WERI-Rb-1 (cell line): ENCODE data around the gene FRMD4A.

Experiments used
- DNase-seq: peaks from one replicate; pipeline ENCODE4 v3.0.0-alpha.2; 2020
- H3K27ac ChIP-seq: fragments of 250-450 bp; sonication (Bioruptor Pico); 2 replicates; pipeline ENCODE4 v1.5.1; 2020; ENCODE audit warnings: mild to moderate bottlenecking, moderate library complexity
- H3K27me3 ChIP-seq: fragments of 250-450 bp; sonication (Bioruptor Pico); 2 replicates; pipeline ENCODE4 v1.5.1; 2021; ENCODE audit warnings: mild to moderate bottlenecking, low read depth, moderate library complexity; ENCODE audit not compliant: insufficient read depth, severe bottlenecking
- H3K36me3 ChIP-seq: fragments of 250-450 bp; sonication (Bioruptor Pico); 2 replicates; pipeline ENCODE4 v1.5.1; 2020; ENCODE audit warnings: mild to moderate bottlenecking, moderate library complexity
- H3K4me3 ChIP-seq: 2 replicates; pipeline ENCODE4 v1.5.1; 2011; ENCODE audit warnings: low read depth, mild to moderate bottlenecking, control low read depth, low read length
- H3K9me3 ChIP-seq: fragments of 250-450 bp; sonication (Bioruptor Pico); 2 replicates; pipeline ENCODE4 v1.5.1; 2021; ENCODE audit warnings: mild to moderate bottlenecking, moderate library complexity; ENCODE audit not compliant: severe bottlenecking
- TF ChIP-seq, protein P1 (sequence below): IDR thresholded peaks from 2 replicates; pipeline ENCODE4 v1.5.1; 2011; ENCODE audit warnings: low read depth, mild to moderate bottlenecking, control low read depth, inconsistent platforms, low read length

The FRMD4A gene

DNA sequence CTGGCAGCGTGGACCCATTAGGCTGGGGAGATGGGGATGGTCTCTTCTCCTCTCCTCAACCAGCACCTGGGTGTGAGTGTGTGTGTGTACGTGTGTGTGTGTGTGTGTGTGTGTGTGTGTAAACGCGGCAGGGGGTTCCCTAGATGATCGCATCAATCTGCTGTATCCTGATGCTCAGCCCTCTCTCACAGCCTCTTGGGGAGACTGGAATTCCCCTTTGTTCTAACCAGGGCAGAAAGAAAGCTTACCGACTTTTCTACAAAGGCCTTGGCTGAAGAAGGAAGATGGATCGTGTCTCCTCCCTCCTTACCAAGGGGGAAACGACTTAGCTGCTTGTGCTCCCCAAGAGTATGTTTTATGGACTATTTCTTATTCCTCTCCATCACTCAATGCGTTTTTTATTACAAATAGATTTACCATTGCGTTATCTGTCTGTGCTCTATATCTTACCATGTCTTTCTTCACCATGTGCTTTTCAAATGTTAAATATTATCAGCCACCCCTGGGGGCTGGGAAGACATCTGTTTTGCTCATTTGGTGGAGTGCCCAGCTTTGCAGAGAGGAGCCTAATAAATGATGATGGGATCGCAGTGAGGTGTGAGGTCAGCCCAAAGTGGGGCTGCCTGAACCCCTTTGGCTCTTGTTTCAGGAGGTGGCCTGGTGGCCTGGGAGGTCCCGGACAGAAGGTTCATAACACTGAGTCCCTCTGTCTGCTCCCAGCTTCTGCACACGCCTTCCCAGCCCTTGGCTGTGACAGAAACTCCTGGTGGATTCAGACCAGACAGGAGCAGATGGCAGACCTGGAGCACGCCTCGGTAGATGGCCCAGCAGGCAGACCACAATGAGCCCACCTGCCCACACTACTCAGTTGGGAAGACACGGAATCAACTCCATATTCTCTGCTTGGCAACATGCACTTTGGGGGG lies 481.9 kb downstream of the FRMD4A start:
- Histone ChIP-seq H3K9me3 (no peaks in the 10 kb centered on the region), H3K27me3 (no peaks in the 10 kb centered on the region), H3K27ac (peak overlapping the region; percentile 37), H3K36me3 (no peaks in the 10 kb centered on the region), H3K4me3 (no peak overlapping the region)
- peak; percentile 28 for DNase-seq
- TF ChIP-seq, protein P1, sequence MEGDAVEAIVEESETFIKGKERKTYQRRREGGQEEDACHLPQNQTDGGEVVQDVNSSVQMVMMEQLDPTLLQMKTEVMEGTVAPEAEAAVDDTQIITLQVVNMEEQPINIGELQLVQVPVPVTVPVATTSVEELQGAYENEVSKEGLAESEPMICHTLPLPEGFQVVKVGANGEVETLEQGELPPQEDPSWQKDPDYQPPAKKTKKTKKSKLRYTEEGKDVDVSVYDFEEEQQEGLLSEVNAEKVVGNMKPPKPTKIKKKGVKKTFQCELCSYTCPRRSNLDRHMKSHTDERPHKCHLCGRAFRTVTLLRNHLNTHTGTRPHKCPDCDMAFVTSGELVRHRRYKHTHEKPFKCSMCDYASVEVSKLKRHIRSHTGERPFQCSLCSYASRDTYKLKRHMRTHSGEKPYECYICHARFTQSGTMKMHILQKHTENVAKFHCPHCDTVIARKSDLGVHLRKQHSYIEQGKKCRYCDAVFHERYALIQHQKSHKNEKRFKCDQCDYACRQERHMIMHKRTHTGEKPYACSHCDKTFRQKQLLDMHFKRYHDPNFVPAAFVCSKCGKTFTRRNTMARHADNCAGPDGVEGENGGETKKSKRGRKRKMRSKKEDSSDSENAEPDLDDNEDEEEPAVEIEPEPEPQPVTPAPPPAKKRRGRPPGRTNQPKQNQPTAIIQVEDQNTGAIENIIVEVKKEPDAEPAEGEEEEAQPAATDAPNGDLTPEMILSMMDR = no peak

DNA sequence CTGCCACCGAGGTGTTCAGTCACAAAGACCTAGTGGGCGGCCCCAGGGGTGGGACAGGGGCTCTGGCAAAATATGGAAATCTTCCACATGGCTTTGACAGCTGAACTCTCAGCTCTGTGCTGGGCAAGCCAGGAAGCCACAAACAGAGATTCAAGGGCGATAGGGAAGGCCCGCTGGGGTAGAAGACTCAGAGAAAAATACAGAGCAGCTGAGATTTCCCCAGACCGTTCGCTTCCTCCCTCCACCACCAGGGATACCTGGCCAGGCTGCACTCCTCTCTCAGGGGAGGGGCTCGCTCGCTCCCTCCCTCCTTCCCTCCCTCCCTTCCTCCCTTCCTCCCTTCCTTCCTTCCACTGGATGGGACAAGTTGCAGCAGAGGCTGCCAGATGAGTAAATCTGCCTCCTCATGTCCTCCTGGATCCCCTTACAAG lies 483.5 kb downstream of the FRMD4A start:
- DNase-seq = peak; percentile 19
- Histone ChIP-seq H3K27me3 (no peaks in the 10 kb centered on the region), H3K36me3 (no peaks in the 10 kb centered on the region), H3K27ac (no peak overlapping the region), H3K4me3 (no peak overlapping the region), H3K9me3 (no peaks in the 10 kb centered on the region)
- TF ChIP-seq, protein P1 = peak; percentile 20; the same call in 1 of the 2 replicates

DNA sequence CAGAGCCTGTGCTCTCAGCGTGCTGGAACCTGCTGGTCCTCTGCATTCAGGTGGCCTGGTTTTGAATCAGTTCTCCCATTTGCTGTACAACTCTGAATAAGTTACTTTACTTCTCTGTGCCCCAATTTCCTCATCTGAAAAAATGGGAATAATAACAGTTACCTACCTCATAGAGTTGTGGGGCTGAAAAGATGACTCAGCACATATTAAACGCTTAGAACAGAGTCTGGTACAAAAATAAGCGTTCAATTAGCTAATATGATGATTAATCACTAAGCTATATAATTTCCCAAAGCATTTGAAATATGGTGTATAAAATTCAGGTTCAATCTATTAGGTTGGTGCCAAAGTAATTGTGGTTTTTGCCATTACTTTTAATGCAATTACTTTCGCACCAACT lies 484.8 kb downstream of the FRMD4A start:
- no peaks in the 10 kb centered on the region for H3K36me3 ChIP-seq
- H3K4me3 ChIP-seq = no peak overlapping the region
- TF ChIP-seq, protein P1 = no peak
- no peak for DNase-seq
- H3K9me3 ChIP-seq = no peaks in the 10 kb centered on the region
- H3K27me3 ChIP-seq = no peaks in the 10 kb centered on the region
- H3K27ac ChIP-seq = no peak overlapping the region

DNA sequence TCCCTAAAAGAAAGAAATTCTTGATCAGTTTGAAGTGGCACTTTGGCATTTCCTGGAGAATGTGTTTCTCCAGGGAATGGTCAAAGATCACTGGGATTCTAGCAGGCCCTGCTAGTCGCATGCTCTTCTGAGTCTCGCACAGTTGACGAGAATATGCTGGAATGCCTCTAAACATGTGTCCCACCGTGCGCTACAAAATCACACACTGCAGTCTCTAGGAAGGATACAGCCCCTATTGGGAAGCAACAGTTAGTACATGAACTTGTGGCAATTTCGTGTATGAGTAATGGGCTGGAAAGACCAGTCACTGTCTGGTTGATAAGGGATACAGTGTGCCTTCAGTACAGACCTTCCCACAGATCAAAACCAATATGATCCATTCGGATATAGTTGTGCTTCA lies 486.1 kb downstream of the FRMD4A start:
- no peak for DNase-seq
- Histone ChIP-seq H3K27ac (no peak overlapping the region), H3K9me3 (no peaks in the 10 kb centered on the region), H3K27me3 (no peaks in the 10 kb centered on the region), H3K36me3 (no peaks in the 10 kb centered on the region), H3K4me3 (no peak overlapping the region)
- TF ChIP-seq, protein P1 = no peak

DNA sequence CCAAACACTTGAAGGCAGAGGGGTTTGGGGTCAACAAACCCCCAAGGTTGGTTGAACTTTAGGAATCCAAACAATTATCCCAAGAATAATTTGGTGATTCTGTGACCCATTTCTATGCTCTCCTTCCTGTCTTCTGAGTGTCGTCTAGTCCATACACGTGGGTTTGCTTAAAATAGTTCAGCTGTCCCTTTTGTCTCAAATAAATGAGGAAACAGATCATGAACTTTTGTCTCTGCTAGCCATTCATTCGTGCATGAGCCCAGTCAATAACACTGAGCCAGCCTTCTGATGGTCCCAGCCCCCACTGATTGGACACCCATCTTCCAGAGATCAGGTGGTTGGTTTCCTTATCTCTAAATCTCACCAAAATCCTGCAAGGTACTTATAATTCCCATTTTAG lies 488.6 kb downstream of the FRMD4A start:
- no peak overlapping the region for H3K4me3 ChIP-seq
- no peaks in the 10 kb centered on the region for H3K27me3 ChIP-seq
- H3K36me3 ChIP-seq = no peaks in the 10 kb centered on the region
- H3K9me3 ChIP-seq = no peaks in the 10 kb centered on the region
- no peak for DNase-seq
- H3K27ac ChIP-seq = no peak overlapping the region
- TF ChIP-seq, protein P1 = no peak
